Fibroblast of lung (primary cell): ENCODE results near the gene PHF21A. TPM values are rescaled to one million over a fixed set of nuclear protein-coding genes. Genes with fewer than 3 reads are reported as not detected.

Experiments
- DNase-seq, 2 donors: peaks; one replicate each; pipeline versions ENCODE4 v3.0.0 to v3.0.0-alpha.2; 2010; ENCODE audit warnings: low read depth in 2 of 2
- H2AFZ ChIP-seq: 2 replicates; pipeline ENCODE4 v1.5.1; 2012; ENCODE audit warnings: low read length, control low read depth, inconsistent platforms
- H3K27ac ChIP-seq: 2 replicates; pipeline ENCODE4 v1.5.1; 2011; ENCODE audit warnings: low read length, control low read depth; ENCODE audit not compliant: insufficient read depth
- H3K27me3 ChIP-seq: 2 replicates; pipeline ENCODE4 v1.5.1; 2011; ENCODE audit warnings: mild to moderate bottlenecking, low read length; ENCODE audit not compliant: control insufficient read depth, insufficient read depth
- H3K36me3 ChIP-seq: 2 replicates; pipeline ENCODE4 v1.5.1; 2011; ENCODE audit warnings: low read length; ENCODE audit not compliant: control insufficient read depth, insufficient read depth
- H3K4me1 ChIP-seq: 2 replicates; pipeline ENCODE4 v1.5.1; 2011; ENCODE audit warnings: low read length; ENCODE audit not compliant: control insufficient read depth, insufficient read depth; ENCODE audit errors: extremely low read depth
- H3K4me2 ChIP-seq: 2 replicates; pipeline ENCODE4 v1.5.1; 2011; ENCODE audit warnings: low read length, control low read depth; ENCODE audit not compliant: insufficient read depth; ENCODE audit errors: extremely low read depth
- H3K4me3 ChIP-seq, 4 experiments: fragments of 200-600 bp in 1 of 4; sonication (generic) in 1 of 4; replicated peaks in 1 of 4; 2 replicates each; pipeline ENCODE4 v1.5.1; 2011 to 2016; ENCODE audit warnings: low read length in 4 of 4, low read depth in 3 of 4, mild to moderate bottlenecking in 3 of 4, control low read depth in 2 of 4, inconsistent platforms in 1 of 4, mixed read lengths in 1 of 4; ENCODE audit not compliant: insufficient read depth in 1 of 4; ENCODE audit errors: control extremely low read depth in 1 of 4
- H3K79me2 ChIP-seq: 2 replicates; pipeline ENCODE4 v1.5.1; 2012; ENCODE audit warnings: mild to moderate bottlenecking, low read length, inconsistent platforms; ENCODE audit not compliant: control insufficient read depth, insufficient read depth
- H3K9ac ChIP-seq: 2 replicates; pipeline ENCODE4 v1.5.1; 2011; ENCODE audit warnings: mild to moderate bottlenecking, low read length, control low read depth; ENCODE audit not compliant: insufficient read depth
- H3K9me3 ChIP-seq: 2 replicates; pipeline ENCODE4 v1.5.1; 2012; ENCODE audit warnings: low read depth, low read length; ENCODE audit not compliant: control insufficient read depth, insufficient read depth
- H4K20me1 ChIP-seq: 2 replicates; pipeline ENCODE4 v1.5.1; 2011; ENCODE audit warnings: low read length; ENCODE audit not compliant: control insufficient read depth, insufficient read depth; ENCODE audit errors: extremely low read depth
- CTCF ChIP-seq, 2 donors: IDR thresholded peaks in 1 of 2; conservative IDR thresholded peaks in 1 of 2; 1 replicate in 1 of 2; 2 replicates in 1 of 2; pipeline ENCODE4 v1.5.1; 2011 to 2012; ENCODE audit warnings: low read length in 2 of 2, control low read depth in 1 of 2, inconsistent platforms in 1 of 2, low read depth in 1 of 2, mild to moderate bottlenecking in 1 of 2
- EZH2 ChIP-seq: IDR thresholded peaks from 2 replicates; pipeline ENCODE4 v1.5.1; 2012; ENCODE audit warnings: low read length, control low read depth, mild to moderate bottlenecking; ENCODE audit errors: missing control alignments
- polyA plus RNA-seq, 2 donors: library from polyadenylated mRNA; depleted of rRNA in 1 of 2; stranded (reverse) in 1 of 2; unstranded in 1 of 2; fragments of >200 nt; gene quantifications; 2 replicates each; pipeline ENCODE4 v1.2.1, GENCODE V29; 2011 to 2012; ENCODE audit warnings: missing spikeins in 1 of 2
- total RNA-seq: library from RNA; depleted of rRNA; stranded (reverse); fragments of >200 nt; gene quantifications from 2 replicates; pipeline ENCODE4 v1.2.1, GENCODE V29; 2014

Gene PHF21A
- total and polyA plus RNA-seq, 2 donors (not counting 1 experiment from before 2014, with no cell fraction given) = 18.5 to 21.0 TPM

- H3K4me2 ChIP-seq = no peak overlapping the region
- no peaks in the 10 kb centered on the region for H3K36me3 ChIP-seq
- H3K79me2 ChIP-seq = no peaks in the 10 kb centered on the region
- H3K4me3 ChIP-seq = no peak overlapping the region
- no peak for TF ChIP-seq EZH2
- TF ChIP-seq CTCF (conservative IDR thresholded peaks at IDR 0.05 in 1 of 2, IDR thresholded peaks at IDR 0.05 in 1 of 2; ENCODE audit: low read depth in 1 of 2, low read length in 2 of 2) = no peak
- no peaks in the 10 kb centered on the region for H3K9me3 ChIP-seq
- H3K4me1 ChIP-seq = no peaks in the 10 kb centered on the region
- H3K9ac ChIP-seq = no peak overlapping the region
- no peaks in the 10 kb centered on the region for H4K20me1 ChIP-seq
- no peak for DNase-seq
- H3K27me3 ChIP-seq = no peaks in the 10 kb centered on the region
- H2AFZ ChIP-seq = no peak overlapping the region
- no peak overlapping the region for H3K27ac ChIP-seq
Observed at GRCh38 chr11:46020084-46020599, 101.1 kb downstream of the PHF21A start.

- Histone ChIP-seq H3K27me3 (no peaks in the 10 kb centered on the region), H2AFZ (no peak overlapping the region), H3K4me1 (no peaks in the 10 kb centered on the region), H3K4me2 (no peak overlapping the region), H3K9ac (no peak overlapping the region), H3K4me3 (no peak overlapping the region), H4K20me1 (no peaks in the 10 kb centered on the region), H3K27ac (no peak overlapping the region), H3K79me2 (no peaks in the 10 kb centered on the region), H3K9me3 (no peaks in the 10 kb centered on the region), H3K36me3 (no peaks in the 10 kb centered on the region)
- TF ChIP-seq EZH2 = no peak
- TF ChIP-seq CTCF (conservative IDR thresholded peaks at IDR 0.05 in 1 of 2, IDR thresholded peaks at IDR 0.05 in 1 of 2; ENCODE audit: low read depth in 1 of 2, low read length in 2 of 2) = no peak
- no peak for DNase-seq
Observed at GRCh38 chr11:46018651-46019050, 102.6 kb downstream of the PHF21A start.

GRCh38 chr11:46017341-46017740, 103.9 kb downstream of the PHF21A start:
- Histone ChIP-seq H3K4me2 (no peak overlapping the region), H3K27me3 (no peaks in the 10 kb centered on the region), H3K27ac (no peak overlapping the region), H4K20me1 (no peaks in the 10 kb centered on the region), H3K4me3 (no peak overlapping the region), H3K79me2 (no peaks in the 10 kb centered on the region), H2AFZ (no peak overlapping the region), H3K4me1 (no peaks in the 10 kb centered on the region), H3K36me3 (no peaks in the 10 kb centered on the region), H3K9me3 (no peaks in the 10 kb centered on the region), H3K9ac (no peak overlapping the region)
- DNase-seq = no peak
- TF ChIP-seq EZH2 (no peak), CTCF (conservative IDR thresholded peaks at IDR 0.05 in 1 of 2, IDR thresholded peaks at IDR 0.05 in 1 of 2; ENCODE audit: low read depth in 1 of 2, low read length in 2 of 2) (no peak)
